ENCODE results near the gene ZNF610.

Gene ZNF610

GRCh38 chr19:52398081-52398441 is 62.0 kb downstream of the ZNF610 start:
- no peak for DNase-seq (ENCODE audit: low read depth)

GRCh38 chr19:52410276-52410675 is 74.2 kb downstream of the ZNF610 start:
- no peak for DNase-seq (ENCODE audit: low read depth)

- DNase-seq (ENCODE audit: low read depth): no peak
Measured at GRCh38 chr19:52415711-52416110, 79.7 kb downstream of the ZNF610 start.

Measured in stimulated activated CD8-positive, alpha-beta memory T cell treated with anti-CD3 and anti-CD28 coated beads, Interleukin-15, amount 100 ng/mL, for 1 hour (primary cell).